ENCODE measurements around the gene C18orf32. TPM values are rescaled to one million over a fixed set of nuclear protein-coding genes. Genes with fewer than 3 reads are reported as not detected.
"Not testable (repeated sequence)": the region's sequence is repeated elsewhere in the genome, so short reads cannot be mapped to it uniquely, and the experiment has no call there.

The C18orf32 gene
- total and polyA plus RNA-seq, 5 donors from 2014 or later: 34.8 to 108 (median 92.5) TPM

DNA sequence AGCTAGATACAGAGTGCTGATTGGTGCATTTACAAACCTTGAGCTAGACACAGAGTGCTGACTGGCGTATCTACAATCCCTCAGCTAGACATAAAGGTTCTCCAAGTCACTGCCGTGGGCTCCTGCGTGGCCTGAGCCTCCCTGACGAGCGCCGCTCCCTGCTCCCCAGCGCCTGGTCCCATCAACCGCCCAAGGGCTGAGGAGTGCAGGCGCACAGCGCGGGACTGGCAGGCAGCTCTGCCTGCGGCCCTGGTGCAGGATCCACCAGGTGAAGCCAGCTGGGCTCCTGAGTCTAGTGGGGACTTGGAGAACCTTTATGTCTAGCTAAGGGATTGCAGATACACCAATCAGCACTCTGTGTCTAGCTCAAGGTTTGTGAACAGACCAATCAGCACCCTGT is 34.5 kb downstream of the C18orf32 start:
- peaks cover 0 to 12% of the 10 kb centered on the region in 2 experiments for H3K9me3 ChIP-seq (ENCODE audit: control insufficient read depth in 2 of 2, low read length in 2 of 2)
- not testable (repeated sequence) for H3K9me3 Mint-ChIP-seq; H3K36me3 ChIP-seq (ENCODE audit: control insufficient read depth, insufficient read depth, low read length); H3K27me3 ChIP-seq (ENCODE audit: control insufficient read depth, insufficient read depth, low read length); ATAC-seq (ENCODE audit: low read depth in 2 of 2); H3K4me3 Mint-ChIP-seq; H3K27me3 Mint-ChIP-seq; H3K27ac ChIP-seq (ENCODE audit: insufficient read depth, low read length, poor library complexity, severe bottlenecking); H3K27ac Mint-ChIP-seq; H3K4me3 ChIP-seq (ENCODE audit: low read depth, low read length); H3K4me1 ChIP-seq (ENCODE audit: control insufficient read depth, insufficient read depth, low read length, poor library complexity, severe bottlenecking); DNase-seq
- Mint-ChIP-seq H3K4me1 (peaks cover 24 to 48% (median 33%) of the 10 kb centered on the region in 4 donors), H3K36me3 (peaks cover 54% of the 10 kb centered on the region)

DNA sequence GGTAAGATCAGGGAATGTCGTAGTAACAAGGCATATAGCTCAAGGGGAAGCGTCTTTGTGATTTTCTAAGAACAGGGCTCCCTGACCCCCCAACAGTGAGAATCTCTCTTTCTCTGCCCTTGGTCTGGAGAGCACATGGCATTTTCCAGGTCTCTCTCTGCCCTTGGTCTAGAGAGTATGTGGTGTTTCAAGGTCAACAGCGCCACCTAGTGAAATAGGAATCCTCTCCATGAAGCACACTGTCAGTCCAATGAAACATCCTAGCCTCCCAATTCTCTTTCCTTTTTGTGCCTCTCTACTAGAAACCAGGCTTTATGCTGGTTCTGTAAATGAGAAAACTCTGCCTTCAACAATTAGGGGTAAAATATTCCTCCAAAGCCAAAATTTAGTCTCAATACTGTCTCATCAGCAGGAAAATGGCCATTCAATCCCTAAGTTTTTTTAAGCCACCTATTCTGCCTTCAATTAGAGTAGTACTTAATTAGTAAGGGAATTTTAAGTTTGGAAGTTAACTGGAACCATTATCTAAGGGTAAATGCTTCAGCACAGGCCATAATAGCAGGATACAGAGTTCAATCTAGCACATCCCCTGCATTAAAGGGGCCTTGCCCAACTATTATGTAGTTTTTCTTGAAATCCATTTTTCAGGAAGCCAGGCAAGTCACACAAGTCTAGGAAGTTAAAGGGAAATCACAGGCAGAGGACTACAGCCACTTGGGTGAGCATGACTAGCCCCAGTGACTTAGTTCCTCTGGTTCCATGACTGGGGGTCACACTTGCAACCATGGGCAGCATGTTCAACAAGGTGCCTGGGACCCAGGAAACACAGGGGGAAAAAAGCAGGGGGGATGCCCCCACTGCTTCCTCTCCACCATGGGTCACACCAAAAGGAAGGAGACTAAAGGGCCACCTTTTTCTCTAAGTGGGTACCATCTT is 39.0 kb downstream of the C18orf32 start:
- Mint-ChIP-seq H3K4me1 (peaks cover 13 to 44% (median 36%) of the 10 kb centered on the region in 4 donors), H3K4me3 (peak overlapping the region in 2 of 4 donors; percentile 2 to 54), H3K27ac (peak overlapping the region in 1 of 3 donors; percentile 76), H3K36me3 (peaks cover 46% of the 10 kb centered on the region), H3K27me3 (no peaks in the 10 kb centered on the region), H3K9me3 (peaks cover 0 to 10% (median 2%) of the 10 kb centered on the region in 7 donors)
- H3K4me3 ChIP-seq (ENCODE audit: low read depth, low read length): no peak overlapping the region
- DNase-seq: peak; percentile 11 to 74 (median 39)
- no peaks in the 10 kb centered on the region for H3K27me3 ChIP-seq (ENCODE audit: control insufficient read depth, insufficient read depth, low read length)
- ATAC-seq (ENCODE audit: low read depth in 2 of 2): peak in 1 of 2 donors; percentile 39
- peaks cover 2% of the 10 kb centered on the region for H3K36me3 ChIP-seq (ENCODE audit: control insufficient read depth, insufficient read depth, low read length)
- H3K27ac ChIP-seq (ENCODE audit: insufficient read depth, low read length, poor library complexity, severe bottlenecking): no peak overlapping the region
- no peaks in the 10 kb centered on the region for H3K4me1 ChIP-seq (ENCODE audit: control insufficient read depth, insufficient read depth, low read length, poor library complexity, severe bottlenecking)
- peaks cover 0 to 12% of the 10 kb centered on the region in 2 experiments for H3K9me3 ChIP-seq (ENCODE audit: control insufficient read depth in 2 of 2, low read length in 2 of 2)

DNA sequence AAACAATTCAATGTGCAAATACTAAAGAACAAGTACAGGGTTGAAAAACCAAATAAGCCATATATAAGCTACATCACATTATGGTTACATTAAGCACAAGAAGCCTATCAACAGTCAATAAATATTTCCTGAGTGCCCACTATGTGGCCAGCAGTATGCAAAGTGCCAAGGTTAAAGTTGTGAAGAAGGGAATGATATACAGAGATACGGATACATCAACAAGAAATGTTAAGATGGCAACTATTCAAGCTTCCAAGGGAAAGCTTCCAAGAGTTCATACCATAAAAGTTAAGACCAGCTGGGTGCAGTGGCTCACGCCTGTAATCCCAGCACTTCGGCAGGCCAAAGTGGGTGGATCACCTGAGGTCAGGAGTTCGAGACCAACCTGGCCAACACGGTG is 40.6 kb downstream of the C18orf32 start:
- Mint-ChIP-seq H3K36me3 (peaks cover 44% of the 10 kb centered on the region), H3K27ac (no peak overlapping the region), H3K4me1 (peaks cover 22 to 50% (median 41%) of the 10 kb centered on the region in 4 donors), H3K9me3 (peaks cover 0 to 8% (median 2%) of the 10 kb centered on the region in 7 donors), H3K27me3 (no peaks in the 10 kb centered on the region), H3K4me3 (no peak overlapping the region)
- no peak overlapping the region for H3K27ac ChIP-seq (ENCODE audit: insufficient read depth, low read length, poor library complexity, severe bottlenecking)
- DNase-seq (no peak), ATAC-seq (ENCODE audit: low read depth in 2 of 2) (no peak)
- no peak overlapping the region for H3K4me3 ChIP-seq (ENCODE audit: low read depth, low read length)
- H3K27me3 ChIP-seq (ENCODE audit: control insufficient read depth, insufficient read depth, low read length): no peaks in the 10 kb centered on the region
- H3K36me3 ChIP-seq (ENCODE audit: control insufficient read depth, insufficient read depth, low read length): peaks cover 1% of the 10 kb centered on the region
- H3K4me1 ChIP-seq (ENCODE audit: control insufficient read depth, insufficient read depth, low read length, poor library complexity, severe bottlenecking): peaks cover 2% of the 10 kb centered on the region
- H3K9me3 ChIP-seq (ENCODE audit: control insufficient read depth in 2 of 2, low read length in 2 of 2): peaks cover 0 to 12% of the 10 kb centered on the region in 2 experiments

DNA sequence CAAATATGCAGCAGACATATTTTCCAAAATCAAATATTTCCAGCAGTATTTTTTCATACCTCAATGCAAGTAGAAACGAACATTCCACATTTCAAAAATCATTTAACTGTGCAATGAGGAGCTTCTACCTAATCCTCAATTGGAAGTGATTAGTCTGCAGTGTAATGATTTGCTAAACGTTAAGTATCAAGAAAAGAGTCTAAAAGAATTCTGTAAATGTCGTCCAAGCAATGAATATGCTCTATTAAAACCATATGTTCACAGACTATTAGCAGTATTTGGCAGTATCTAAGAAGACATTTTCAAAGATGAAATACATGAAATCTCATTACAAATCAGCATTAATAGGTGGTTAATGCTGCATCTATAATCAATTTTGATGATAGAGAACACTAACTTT is 42.5 kb downstream of the C18orf32 start:
- peaks cover 0 to 4% (median 2%) of the 10 kb centered on the region in 7 donors for H3K9me3 Mint-ChIP-seq
- peaks cover 18 to 54% (median 45%) of the 10 kb centered on the region in 4 donors for H3K4me1 Mint-ChIP-seq
- H3K36me3 Mint-ChIP-seq: peaks cover 33% of the 10 kb centered on the region

DNA sequence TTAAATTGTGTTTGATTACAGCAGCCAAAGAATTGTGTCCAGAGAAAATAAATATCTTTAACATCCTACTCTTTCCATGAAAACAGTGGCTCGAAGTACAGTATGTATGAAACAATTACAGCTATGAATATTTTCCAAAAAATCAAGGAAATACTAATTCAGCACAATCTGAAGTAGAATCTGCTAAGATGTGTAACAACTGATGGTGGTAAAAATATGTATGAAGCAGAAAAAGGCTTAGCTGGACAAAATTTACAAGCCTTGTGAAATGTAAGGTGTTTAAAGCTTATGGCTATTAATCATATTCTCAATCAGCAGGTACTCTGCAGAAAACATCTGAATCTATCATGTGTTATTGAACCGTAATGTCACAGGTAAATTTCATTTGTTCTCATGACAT is 43.2 kb downstream of the C18orf32 start:
- no peak overlapping the region for H3K4me3 Mint-ChIP-seq
- no peaks in the 10 kb centered on the region for H3K27me3 Mint-ChIP-seq
- H3K27ac ChIP-seq (ENCODE audit: insufficient read depth, low read length, poor library complexity, severe bottlenecking): no peak overlapping the region
- no peak for ATAC-seq (ENCODE audit: low read depth in 2 of 2)
- H3K36me3 Mint-ChIP-seq: peaks cover 29% of the 10 kb centered on the region
- H3K9me3 Mint-ChIP-seq: peaks cover 0 to 1% (median 0%) of the 10 kb centered on the region in 7 donors
- H3K4me3 ChIP-seq (ENCODE audit: low read depth, low read length): no peak overlapping the region
- DNase-seq: no peak
- H3K4me1 ChIP-seq (ENCODE audit: control insufficient read depth, insufficient read depth, low read length, poor library complexity, severe bottlenecking): peaks cover 2% of the 10 kb centered on the region
- H3K4me1 Mint-ChIP-seq: peaks cover 24 to 61% (median 48%) of the 10 kb centered on the region in 4 donors
- H3K9me3 ChIP-seq (ENCODE audit: control insufficient read depth in 2 of 2, low read length in 2 of 2): peaks cover 0 to 5% of the 10 kb centered on the region in 2 experiments
- H3K36me3 ChIP-seq (ENCODE audit: control insufficient read depth, insufficient read depth, low read length): no peaks in the 10 kb centered on the region
- peak overlapping the region in 1 of 3 donors; percentile 56 for H3K27ac Mint-ChIP-seq
- no peaks in the 10 kb centered on the region for H3K27me3 ChIP-seq (ENCODE audit: control insufficient read depth, insufficient read depth, low read length)

More for the DNA sequence above, 42.5 kb downstream of the C18orf32 start:
- Histone ChIP-seq H3K4me3 (ENCODE audit: low read depth, low read length) (no peak overlapping the region), H3K36me3 (ENCODE audit: control insufficient read depth, insufficient read depth, low read length) (no peaks in the 10 kb centered on the region), H3K4me1 (ENCODE audit: control insufficient read depth, insufficient read depth, low read length, poor library complexity, severe bottlenecking) (peaks cover 2% of the 10 kb centered on the region), H3K9me3 (ENCODE audit: control insufficient read depth in 2 of 2, low read length in 2 of 2) (peaks cover 0 to 11% of the 10 kb centered on the region in 2 experiments), H3K27me3 (ENCODE audit: control insufficient read depth, insufficient read depth, low read length) (no peaks in the 10 kb centered on the region), H3K27ac (ENCODE audit: insufficient read depth, low read length, poor library complexity, severe bottlenecking) (no peak overlapping the region)
- Mint-ChIP-seq H3K27me3 (no peaks in the 10 kb centered on the region), H3K4me3 (no peak overlapping the region), H3K27ac (no peak overlapping the region)
- ATAC-seq (ENCODE audit: low read depth in 2 of 2): no peak
- no peak for DNase-seq

DNA sequence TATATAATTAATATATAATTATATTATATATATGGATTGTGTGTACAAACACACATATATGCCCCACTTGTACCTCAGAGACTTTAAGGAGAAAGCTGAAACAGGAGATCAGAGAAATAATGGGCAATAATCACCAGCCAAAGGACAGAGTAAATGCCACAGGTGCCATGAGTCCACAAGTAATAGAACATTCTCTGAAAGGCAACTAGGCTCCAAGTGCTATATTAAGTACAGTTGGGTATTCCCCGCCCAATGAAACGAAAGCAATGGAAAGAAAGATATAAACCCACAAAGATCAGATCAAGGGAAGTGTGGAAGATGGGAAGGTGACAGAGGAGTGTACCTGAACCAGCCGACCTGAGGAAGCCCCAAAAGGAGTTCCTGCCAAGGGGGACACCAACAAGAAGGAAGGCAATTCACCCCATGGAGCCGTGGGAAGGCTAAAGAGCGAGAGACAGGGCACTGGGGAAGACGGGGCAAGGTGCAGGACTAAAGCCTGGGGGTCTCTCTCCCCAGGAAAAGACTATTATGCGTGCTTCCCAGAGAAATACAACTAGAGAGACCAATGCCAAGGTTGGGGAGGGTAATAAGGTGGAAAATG is 45.6 kb downstream of the C18orf32 start:
- no peak overlapping the region for H3K4me3 ChIP-seq (ENCODE audit: low read depth, low read length)
- Mint-ChIP-seq H3K36me3 (peaks cover 12% of the 10 kb centered on the region), H3K27ac (peak overlapping the region in 1 of 3 donors; percentile 9), H3K4me1 (peaks cover 34 to 67% (median 54%) of the 10 kb centered on the region in 4 donors), H3K27me3 (no peaks in the 10 kb centered on the region), H3K9me3 (no peaks in the 10 kb centered on the region), H3K4me3 (peak overlapping the region in 1 of 4 donors; percentile 25)
- DNase-seq (no peak), ATAC-seq (ENCODE audit: low read depth in 2 of 2) (no peak)
- no peaks in the 10 kb centered on the region for H3K9me3 ChIP-seq (ENCODE audit: control insufficient read depth in 2 of 2, low read length in 2 of 2)
- H3K4me1 ChIP-seq (ENCODE audit: control insufficient read depth, insufficient read depth, low read length, poor library complexity, severe bottlenecking): peaks cover 2% of the 10 kb centered on the region
- no peaks in the 10 kb centered on the region for H3K27me3 ChIP-seq (ENCODE audit: control insufficient read depth, insufficient read depth, low read length)
- H3K27ac ChIP-seq (ENCODE audit: insufficient read depth, low read length, poor library complexity, severe bottlenecking): no peak overlapping the region
- H3K36me3 ChIP-seq (ENCODE audit: control insufficient read depth, insufficient read depth, low read length): no peaks in the 10 kb centered on the region

DNA sequence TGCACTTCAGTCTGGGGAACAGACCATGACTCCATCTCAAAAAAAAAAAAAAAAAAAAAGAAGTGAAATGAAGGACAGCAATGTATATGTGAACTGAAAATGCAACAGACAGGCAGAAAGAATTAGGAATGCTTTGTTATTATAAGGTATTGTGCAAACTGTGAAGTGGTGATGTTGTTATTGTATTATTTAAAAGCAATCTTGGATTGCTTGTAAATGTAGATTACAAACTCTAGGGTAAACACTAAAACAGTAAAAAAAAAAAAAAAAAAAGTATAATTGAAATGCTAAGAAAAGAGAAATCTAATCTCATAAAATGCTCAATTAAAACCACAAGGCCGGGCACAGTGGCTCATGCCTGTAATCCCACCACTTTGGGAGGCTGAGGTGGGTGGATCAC is 51.9 kb downstream of the C18orf32 start:
- no peaks in the 10 kb centered on the region for H3K36me3 Mint-ChIP-seq
- no peak overlapping the region for H3K27ac ChIP-seq (ENCODE audit: insufficient read depth, low read length, poor library complexity, severe bottlenecking)
- no peaks in the 10 kb centered on the region for H3K27me3 ChIP-seq (ENCODE audit: control insufficient read depth, insufficient read depth, low read length)
- H3K4me3 Mint-ChIP-seq: no peak overlapping the region
- ATAC-seq (ENCODE audit: low read depth in 2 of 2): no peak
- H3K27me3 Mint-ChIP-seq: no peaks in the 10 kb centered on the region
- no peak overlapping the region for H3K4me3 ChIP-seq (ENCODE audit: low read depth, low read length)
- no peak for DNase-seq
- no peaks in the 10 kb centered on the region for H3K9me3 ChIP-seq (ENCODE audit: control insufficient read depth in 2 of 2, low read length in 2 of 2)
- peak overlapping the region in 2 of 3 donors; percentile 1 to 14 for H3K27ac Mint-ChIP-seq
- H3K9me3 Mint-ChIP-seq: no peaks in the 10 kb centered on the region
- H3K4me1 ChIP-seq (ENCODE audit: control insufficient read depth, insufficient read depth, low read length, poor library complexity, severe bottlenecking): no peaks in the 10 kb centered on the region
- peaks cover 5% of the 10 kb centered on the region for H3K36me3 ChIP-seq (ENCODE audit: control insufficient read depth, insufficient read depth, low read length)
- H3K4me1 Mint-ChIP-seq: peaks cover 20 to 50% (median 34%) of the 10 kb centered on the region in 4 donors

Measured in CD4-positive, CD25-positive, alpha-beta regulatory T cell (primary cell).